NCI-H1092 treated with DMSO at 0.1 percent for 48 hours (cell line): ENCODE measurements around the gene FAM222B.

ENCODE experiments used
- DNase-seq: peaks from one replicate; lab custom pipeline; 2025; lab: John Stamatoyannopoulos, UW

FAM222B gene

DNA sequence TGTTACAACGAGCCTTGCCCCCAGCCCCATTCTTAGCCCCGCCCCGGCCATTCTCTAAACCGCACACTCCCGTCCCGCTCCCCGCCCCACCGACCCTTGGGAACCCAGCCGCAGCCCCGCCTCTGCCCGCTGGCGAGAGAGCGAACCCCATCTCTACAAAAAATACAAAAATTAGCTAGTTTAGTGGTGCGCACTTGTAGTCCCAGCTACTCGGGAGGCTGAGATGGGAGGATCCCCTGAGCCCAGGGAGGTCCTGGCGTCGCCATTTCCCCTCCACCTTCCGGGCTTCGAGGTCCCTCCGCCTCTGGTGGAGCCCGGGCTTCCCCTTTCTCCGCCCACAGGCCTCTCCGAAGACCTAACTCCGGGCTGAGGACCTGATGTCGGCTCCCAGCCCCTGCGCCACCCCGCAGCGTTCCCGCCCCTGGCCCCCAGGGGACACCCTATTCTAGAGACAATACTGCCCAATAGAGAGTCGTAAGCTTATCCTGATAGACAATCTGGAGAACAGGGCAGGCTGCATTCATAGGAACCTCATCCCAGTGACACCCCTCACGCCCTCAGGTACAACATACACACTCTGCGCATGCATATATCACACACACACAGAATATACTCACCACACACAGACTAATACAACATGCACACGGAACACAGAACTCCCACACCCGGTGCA lies 130.4 kb downstream of the FAM222B start:
- no peak for DNase-seq

DNA sequence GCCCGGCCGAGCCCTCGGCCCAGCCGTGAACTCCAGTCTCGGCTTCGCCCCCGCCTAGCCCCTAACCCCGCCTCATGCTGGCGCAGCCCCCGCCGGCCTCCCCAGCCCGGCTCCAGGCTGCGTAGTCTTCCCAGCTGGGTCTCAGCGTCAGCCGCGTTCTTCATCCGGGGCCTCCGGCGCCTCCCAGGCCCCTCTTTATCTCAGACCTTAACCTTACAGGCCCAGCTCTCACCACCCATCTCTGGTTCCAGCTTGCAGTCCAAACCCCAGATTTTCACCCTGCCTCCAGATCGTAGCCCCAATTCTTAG lies 130.9 kb downstream of the FAM222B start, which contains the start of gene PROCA1:
Gene PROCA1 (minus strand): TSS at position 166 of the 309 bp plus-strand sequence. CDS start 228 bp downstream, outside the sequence.
- no peak for DNase-seq

DNA sequence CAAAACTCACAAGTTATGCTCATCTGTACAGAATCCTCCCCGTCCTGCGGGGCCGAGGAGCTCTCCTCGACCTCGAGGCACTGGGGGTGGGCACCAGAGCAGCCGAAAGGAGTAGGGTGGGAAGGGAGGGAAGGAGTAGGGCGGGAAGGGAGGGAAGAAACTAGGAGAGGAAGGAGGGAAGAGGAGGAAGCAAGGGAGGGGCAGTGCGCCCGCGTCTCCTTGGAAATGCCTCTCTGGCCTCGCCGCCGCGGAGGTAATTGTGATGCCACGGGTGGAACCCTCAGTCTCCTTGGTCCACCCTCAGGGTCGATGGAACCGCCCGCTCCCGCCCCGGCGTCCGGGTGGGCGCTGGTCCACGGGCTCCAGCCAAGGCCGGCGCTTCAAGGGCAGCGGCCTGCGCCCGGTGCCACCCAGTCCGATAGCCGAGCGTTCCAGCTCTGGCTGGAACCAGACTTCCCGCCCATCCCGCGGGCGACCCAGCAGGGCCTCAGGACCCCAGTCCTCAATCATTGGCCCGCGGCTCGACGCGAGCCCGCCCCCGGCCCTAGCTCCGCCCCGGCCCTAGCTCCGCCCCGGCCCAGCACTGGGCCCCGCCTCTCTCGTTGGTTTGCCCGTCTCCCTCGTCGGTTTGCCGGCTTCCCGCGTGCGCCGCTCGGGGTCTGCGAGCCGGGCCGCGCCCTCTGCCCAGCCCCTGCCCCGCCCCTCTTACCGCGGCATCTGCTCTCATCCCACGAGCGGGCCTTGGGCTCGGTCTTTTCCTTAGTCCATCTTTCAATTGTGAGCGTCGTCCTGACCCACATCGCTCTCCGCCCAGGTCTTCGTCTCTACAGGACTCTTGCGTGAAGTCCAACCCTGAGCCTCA lies 131.5 kb downstream of the FAM222B start:
- DNase-seq, result peak; percentile 89

DNA sequence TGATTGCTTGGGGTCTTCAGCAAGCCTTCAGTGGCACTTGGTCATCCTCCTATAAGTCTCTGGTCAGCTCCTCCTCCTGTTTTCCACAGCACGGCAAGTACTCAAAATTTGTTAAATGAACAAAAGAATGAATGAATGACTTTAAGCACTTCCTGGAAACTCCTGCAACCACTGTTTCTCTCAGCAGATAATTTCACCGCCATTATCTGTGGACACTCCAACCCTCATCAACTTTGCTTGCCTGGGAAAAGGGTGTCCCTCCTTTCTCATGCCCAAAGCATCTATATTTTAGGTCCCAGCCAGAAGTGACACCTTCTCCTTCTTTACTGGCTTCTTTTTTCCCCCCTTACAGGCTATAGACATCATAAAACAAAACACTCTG lies 135.3 kb downstream of the FAM222B start:
- DNase-seq, result no peak

- DNase-seq, result no peak
Observed at GRCh38 chr17:28706471-28707338, 135.9 kb downstream of the FAM222B start.
